ENCODE measurements around the gene GALNT7.

DNA sequence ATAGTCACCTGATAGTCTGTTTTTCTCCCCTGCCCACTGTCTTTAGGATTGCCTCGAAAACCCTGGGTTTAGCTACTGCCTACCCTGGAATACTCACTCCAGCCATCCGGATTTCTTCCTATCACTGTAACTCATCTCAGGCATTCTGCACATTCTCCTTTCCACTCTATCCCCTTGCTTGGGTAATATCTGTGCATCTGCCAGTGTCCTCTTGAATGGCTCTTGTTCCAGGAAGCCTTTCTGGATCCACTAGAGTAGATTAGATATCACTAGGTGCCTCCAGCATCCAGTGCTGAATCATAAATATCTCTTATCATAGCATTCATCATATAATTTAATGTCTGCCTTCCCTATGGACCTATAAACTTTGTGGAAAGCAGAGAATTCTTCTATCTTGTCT, 17.1 kb upstream of the GALNT7 start:
- TF ChIP-seq, protein P1, sequence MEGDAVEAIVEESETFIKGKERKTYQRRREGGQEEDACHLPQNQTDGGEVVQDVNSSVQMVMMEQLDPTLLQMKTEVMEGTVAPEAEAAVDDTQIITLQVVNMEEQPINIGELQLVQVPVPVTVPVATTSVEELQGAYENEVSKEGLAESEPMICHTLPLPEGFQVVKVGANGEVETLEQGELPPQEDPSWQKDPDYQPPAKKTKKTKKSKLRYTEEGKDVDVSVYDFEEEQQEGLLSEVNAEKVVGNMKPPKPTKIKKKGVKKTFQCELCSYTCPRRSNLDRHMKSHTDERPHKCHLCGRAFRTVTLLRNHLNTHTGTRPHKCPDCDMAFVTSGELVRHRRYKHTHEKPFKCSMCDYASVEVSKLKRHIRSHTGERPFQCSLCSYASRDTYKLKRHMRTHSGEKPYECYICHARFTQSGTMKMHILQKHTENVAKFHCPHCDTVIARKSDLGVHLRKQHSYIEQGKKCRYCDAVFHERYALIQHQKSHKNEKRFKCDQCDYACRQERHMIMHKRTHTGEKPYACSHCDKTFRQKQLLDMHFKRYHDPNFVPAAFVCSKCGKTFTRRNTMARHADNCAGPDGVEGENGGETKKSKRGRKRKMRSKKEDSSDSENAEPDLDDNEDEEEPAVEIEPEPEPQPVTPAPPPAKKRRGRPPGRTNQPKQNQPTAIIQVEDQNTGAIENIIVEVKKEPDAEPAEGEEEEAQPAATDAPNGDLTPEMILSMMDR (IDR thresholded peaks at IDR 0.05), result no peak
- TF ChIP-seq POLR2A (IDR thresholded peaks at IDR 0.05), result no peak
